IPS-11a (cell line): ENCODE results near the gene USP46.

Experiments used
- H3K4me3 ChIP-seq: one replicate; pipeline ENCODE4 v1.5.1; 2013; ENCODE audit warnings: low read depth, low read length, control low read depth

USP46 gene

GRCh38 chr4:52622564-52622963 is 36.5 kb downstream of the USP46 start:
- no peak overlapping the region for H3K4me3 ChIP-seq

- H3K4me3 ChIP-seq = no peak overlapping the region
Observed at GRCh38 chr4:52621567-52621966, 37.5 kb downstream of the USP46 start.

DNA sequence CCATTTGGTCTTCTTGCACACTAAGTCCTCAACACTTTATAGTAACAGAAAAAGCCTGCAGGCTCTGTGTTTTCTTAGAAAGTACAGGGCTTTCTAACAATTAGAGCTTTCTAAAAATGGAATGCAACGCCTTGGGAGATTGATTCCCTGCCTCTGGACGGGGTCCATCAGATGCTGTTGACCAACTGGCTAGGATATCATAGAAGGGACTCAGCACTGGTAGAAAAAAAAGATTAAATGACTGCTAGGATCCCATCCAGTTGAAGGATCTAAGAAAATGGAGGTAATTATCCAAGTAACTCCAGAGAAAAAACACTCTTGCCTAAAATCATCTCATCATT is 39.5 kb downstream of the USP46 start:
- H3K4me3 ChIP-seq = no peak overlapping the region

DNA sequence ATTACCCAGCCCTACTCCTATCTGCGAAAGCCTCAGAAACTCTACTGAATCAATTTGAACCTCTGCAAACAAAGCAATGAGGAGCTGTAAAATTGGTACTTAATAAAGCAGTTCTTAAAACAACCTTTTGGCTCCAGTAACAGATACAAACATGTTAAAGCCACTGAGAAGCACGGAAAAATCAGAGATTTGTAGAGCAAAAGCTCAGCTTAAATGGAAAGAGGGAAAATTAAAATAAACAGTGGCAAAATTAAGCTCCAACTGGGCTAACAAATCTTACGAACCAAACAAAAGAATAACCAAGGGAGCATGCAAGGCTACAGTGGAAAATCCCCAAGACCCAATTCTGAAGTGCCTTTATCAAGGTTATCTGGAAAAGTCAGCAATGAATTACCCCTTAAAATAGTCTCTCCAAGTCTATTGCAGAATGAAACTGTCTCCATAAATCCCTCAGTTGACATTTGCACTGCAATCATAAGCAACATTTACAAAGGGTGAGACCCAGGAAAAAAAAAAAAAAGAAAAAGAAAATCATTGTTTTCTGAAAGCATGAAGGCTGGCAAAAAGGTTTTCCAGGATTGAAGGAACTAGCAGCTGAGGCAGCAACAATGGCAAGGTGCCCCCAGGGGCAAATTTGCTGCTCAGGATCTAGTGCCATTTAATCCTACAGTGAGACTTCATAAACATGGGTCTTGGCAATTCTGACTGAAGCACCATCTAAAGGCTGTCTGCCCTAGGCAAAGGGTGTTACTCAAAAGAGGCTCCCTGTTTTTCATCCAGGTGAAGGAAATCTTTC is 40.1 kb downstream of the USP46 start:
- no peak overlapping the region for H3K4me3 ChIP-seq

DNA sequence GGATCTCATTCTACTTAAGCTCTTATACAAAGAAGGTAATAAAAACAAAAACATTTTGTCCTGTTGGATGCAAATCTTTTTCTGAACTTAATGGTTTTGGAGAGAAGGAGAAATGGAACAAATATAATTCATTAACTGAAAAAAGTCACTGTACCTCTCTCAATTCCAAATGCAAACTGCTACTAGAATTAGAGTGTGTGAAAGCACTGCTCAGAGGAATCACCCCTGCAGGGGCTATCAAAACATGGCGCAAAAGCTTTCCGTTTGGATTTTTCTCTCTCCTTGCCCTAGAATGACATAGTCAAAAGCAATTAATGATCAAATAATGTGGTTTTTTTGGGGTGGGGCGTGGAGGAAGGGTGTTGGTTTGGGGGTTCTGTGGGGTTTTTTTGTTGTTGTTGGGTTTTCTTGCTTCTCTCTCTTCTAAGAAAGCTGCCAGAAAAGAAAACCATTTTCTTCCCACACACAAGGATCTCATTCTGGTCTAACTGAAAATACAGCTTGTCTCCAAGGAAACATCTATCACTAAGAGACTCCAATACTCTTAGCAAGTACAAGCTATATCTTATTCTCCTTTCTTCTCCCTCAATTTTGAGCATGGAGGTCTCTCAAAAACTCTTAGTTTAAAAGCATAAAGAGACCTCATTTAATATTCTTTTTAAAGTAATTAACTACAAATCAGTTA is 41.6 kb downstream of the USP46 start:
- H3K4me3 ChIP-seq = no peak overlapping the region

GRCh38 chr4:52614241-52614640 is 44.9 kb downstream of the USP46 start:
- H3K4me3 ChIP-seq = no peak overlapping the region

GRCh38 chr4:52612341-52612740 is 46.8 kb downstream of the USP46 start:
- H3K4me3 ChIP-seq = no peak overlapping the region

DNA sequence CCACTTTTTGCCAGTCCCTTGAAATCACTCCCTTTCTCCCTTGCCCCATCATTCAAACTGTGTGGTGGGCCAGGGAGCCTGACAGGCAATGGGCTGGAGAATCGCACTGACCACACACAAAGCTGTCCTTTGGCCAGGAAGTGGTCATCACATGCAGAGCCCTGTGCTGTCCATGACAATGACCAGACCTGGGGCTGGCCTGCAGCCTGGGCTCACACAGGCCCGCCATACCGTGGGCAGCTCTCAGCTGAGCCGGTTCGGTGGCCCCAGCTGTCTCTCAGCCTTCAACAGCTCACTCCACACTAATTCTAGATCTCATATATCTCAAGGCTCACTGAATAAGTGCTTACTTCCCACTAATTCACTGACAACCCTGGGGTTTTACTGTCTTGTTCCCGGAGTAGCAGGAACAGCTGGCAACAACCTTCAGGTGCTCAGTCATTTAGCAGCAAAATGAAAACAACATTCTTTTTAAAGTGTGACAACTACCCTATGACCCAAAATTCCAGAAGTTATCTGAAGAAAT is 48.0 kb downstream of the USP46 start:
- no peak overlapping the region for H3K4me3 ChIP-seq

DNA sequence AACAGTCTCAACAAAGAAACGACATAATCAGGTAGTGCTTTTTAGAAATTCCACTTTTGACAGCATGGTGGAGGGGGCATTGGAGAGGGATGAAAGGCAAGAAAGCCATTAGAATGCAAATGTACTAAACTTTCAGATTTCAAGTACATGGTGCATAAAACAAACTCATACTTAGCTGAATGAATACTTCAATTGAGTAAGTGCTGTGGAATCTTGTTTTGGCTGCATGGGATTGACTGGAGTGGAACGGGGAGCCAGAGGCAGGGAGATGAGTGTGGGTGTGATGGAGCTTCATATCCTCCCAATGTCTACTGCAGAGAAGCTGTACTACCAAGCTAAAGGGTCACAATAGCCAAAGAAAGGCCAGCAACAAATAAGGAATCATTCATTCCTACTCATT is 52.4 kb downstream of the USP46 start:
- H3K4me3 ChIP-seq = no peak overlapping the region

- H3K4me3 ChIP-seq = no peak overlapping the region
Observed at GRCh38 chr4:52606040-52606439, 53.1 kb downstream of the USP46 start.

DNA sequence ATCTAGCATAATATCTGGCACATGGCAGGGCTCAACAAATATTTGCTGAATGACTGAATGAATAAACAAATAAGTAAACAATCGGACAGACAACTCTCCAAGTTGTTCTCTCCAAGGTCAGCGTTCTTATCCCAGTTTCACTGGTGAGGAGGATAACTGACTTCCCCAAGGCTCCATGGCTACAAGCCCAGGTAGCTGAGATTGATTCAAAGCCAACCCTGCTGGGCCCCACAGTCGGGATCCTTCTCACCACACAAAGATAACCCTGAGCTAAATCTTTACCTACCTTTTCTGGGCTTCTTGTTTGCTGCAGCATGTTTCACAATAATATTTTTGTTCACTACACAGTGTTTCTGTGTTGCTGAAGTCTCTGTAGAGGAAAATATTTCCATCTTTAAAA is 54.9 kb downstream of the USP46 start:
- H3K4me3 ChIP-seq = no peak overlapping the region

GRCh38 chr4:52600275-52600674 is 58.8 kb downstream of the USP46 start:
- H3K4me3 ChIP-seq = no peak overlapping the region

- H3K4me3 ChIP-seq = no peak overlapping the region
Observed at GRCh38 chr4:52595001-52595400, 64.1 kb downstream of the USP46 start.

GRCh38 chr4:52592287-52592686 is 66.8 kb downstream of the USP46 start:
- no peak overlapping the region for H3K4me3 ChIP-seq

- no peak overlapping the region for H3K4me3 ChIP-seq
Observed at GRCh38 chr4:52588771-52589591, 70.1 kb downstream of the USP46 start.

DNA sequence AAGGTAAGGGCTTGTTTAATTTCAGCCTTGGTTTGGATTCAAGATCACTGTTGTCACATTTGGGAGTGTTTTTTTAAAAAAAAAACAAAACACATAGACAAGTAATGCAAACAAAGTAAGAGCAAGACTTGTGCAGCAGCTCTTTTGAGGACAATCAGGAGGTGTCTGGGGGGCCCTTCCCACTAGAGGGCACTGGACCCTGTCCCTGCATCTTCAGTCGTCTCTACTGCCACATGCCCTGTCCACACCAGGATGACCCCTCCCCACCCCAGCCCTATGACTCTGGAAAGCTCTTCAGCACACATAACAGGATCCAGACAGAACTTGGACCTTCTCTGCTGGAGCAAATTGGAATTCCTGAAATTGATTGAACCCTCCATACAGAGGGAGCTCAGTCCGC is 71.0 kb downstream of the USP46 start:
- no peak overlapping the region for H3K4me3 ChIP-seq

GRCh38 chr4:52586069-52586468 is 73.0 kb downstream of the USP46 start:
- H3K4me3 ChIP-seq = no peak overlapping the region

- H3K4me3 ChIP-seq = no peak overlapping the region
Observed at GRCh38 chr4:52585379-52585778, 73.7 kb downstream of the USP46 start.

DNA sequence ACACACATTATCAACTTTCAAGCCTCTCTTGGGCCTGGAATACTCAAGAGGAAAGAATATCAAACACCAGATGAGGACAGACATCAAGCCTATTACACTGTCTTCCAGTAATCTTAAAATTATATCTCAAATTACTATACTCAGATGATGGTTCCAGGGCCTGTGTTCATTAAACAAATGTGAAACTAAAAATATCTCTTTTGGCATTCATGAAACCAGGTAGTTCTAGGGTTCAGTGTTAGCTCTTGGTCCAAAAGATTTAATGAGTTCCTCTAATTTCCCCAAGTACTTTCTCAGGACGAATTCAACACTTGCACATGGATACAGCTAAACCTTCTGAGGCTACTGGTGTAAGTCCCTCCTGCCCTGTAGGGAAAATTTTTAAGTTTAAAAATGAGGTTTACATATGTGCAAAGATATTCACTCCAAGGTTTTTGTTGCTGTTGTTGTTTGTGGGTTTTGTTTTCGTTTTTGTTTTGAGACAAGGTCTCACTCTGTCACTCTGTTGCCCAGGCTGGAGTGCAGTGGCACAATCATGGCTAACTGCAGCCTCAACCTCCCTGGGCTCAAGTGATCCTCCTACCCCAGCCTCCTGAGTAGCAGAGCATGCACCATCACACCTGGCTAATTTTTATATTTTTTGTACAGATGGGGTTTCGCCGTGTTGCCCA is 79.4 kb downstream of the USP46 start:
- no peak overlapping the region for H3K4me3 ChIP-seq

DNA sequence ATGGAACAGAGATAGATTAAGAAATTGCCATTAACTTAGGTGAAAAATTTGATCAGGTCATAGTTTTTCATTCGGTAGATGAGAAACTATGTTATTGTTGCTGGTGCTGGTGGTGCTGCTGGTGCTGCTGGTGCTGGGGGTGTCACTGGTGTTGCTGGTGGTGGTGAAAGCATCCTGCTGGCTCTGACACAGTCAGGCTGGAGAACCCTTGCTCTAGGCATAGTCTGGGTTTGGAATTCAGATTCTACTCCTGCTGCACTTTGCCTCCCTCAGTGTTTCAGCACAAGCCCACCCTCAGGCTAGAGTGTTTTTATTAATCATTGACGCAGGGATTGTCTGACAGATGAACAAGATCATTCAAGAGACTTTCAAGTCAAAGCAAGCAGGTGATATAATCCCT is 80.2 kb downstream of the USP46 start:
- H3K4me3 ChIP-seq = no peak overlapping the region

DNA sequence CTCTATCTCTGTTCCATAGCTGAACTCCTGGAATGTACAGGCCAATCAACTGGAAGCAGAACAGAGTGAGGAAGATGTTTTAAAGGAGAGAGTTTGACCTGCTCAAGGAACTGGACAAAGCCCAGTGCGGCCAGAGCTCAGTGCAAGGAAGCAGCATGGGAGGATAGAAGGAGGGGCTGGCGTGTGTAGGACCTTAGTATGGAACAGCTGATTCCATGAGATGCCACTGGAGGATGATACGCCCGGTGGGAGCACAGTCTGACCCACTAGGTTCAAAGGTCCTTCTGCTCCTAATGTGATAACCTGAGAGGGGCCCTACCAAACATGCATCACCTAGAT is 81.5 kb downstream of the USP46 start:
- no peak overlapping the region for H3K4me3 ChIP-seq
